PC-3 (cell line): ENCODE results near the gene LRRC55. TPM values are rescaled to one million over a fixed set of nuclear protein-coding genes. Genes with fewer than 3 reads are reported as not detected.

ENCODE experiments used
- ATAC-seq: fragments of 200-7000 bp; cut with Tn5 transposase; 2 replicates; pipeline ENCODE4 v1.9.1; 2020; ENCODE audit warnings: mild to moderate bottlenecking, moderate library complexity
- BruUV-seq: library from RNA; stranded (reverse); fragments of 400-500 nt; replicated peaks from 2 replicates; lab custom pipeline; 2021; lab: Mats Ljungman, UMichigan
- CTCF ChIA-PET: fragments of 300-600 bp; sonication (Branson Sonifier 250); formaldehyde crosslinking; loops from one replicate; lab custom pipeline; 2022; ENCODE audit warnings: antibody characterized with exemption; lab: Charles Lee
- POLR2A ChIA-PET: fragments of 300-600 bp; sonication (Branson Sonifier 250); formaldehyde crosslinking; loops from one replicate; lab custom pipeline; 2022; ENCODE audit warnings: antibody characterized with exemption; ENCODE audit not compliant: unreplicated experiment; lab: Charles Lee
- DNase-seq: peaks from one replicate; pipeline ENCODE4 v3.0.0-alpha.2; 2015
- H2AFZ ChIP-seq: fragments of 300-600 bp; sonication (generic); 2 replicates; pipeline ENCODE4 v1.6.0; 2016; ENCODE audit warnings: antibody characterized with exemption, low read length
- H3F3A ChIP-seq: fragments of 300-600 bp; sonication (generic); one replicate; pipeline ENCODE4 v1.6.0; 2017; ENCODE audit warnings: antibody characterized with exemption, low read length, control low read depth, mild to moderate bottlenecking; ENCODE audit not compliant: unreplicated experiment
- H3K27ac ChIP-seq: fragments of 300-600 bp; sonication (generic); 2 replicates; pipeline ENCODE4 v1.5.1; 2016; ENCODE audit warnings: mild to moderate bottlenecking, low read length
- H3K27me3 ChIP-seq: fragments of 300-600 bp; sonication (generic); 2 replicates; pipeline ENCODE4 v1.6.1; 2016; ENCODE audit warnings: low read length, mixed read lengths
- H3K36me3 ChIP-seq: fragments of 300-600 bp; sonication (generic); 2 replicates; pipeline ENCODE4 v1.6.1; 2016; ENCODE audit warnings: low read depth, mixed run types, low read length, mixed read lengths
- H3K4me1 ChIP-seq: fragments of 300-600 bp; sonication (generic); 2 replicates; pipeline ENCODE4 v1.5.1; 2016; ENCODE audit warnings: low read length; ENCODE audit not compliant: insufficient read depth
- H3K4me2 ChIP-seq: fragments of 300-600 bp; sonication (generic); 2 replicates; pipeline ENCODE4 v1.6.0; 2016; ENCODE audit warnings: low read length
- H3K4me3 ChIP-seq: fragments of 300-600 bp; sonication (generic); 2 replicates; pipeline ENCODE4 v1.5.1; 2016; ENCODE audit warnings: mild to moderate bottlenecking, low read length, mixed read lengths
- H3K79me2 ChIP-seq: fragments of 300-600 bp; sonication (generic); 2 replicates; pipeline ENCODE4 v1.6.1; 2017; ENCODE audit warnings: low read length, mixed read lengths
- H3K9ac ChIP-seq: fragments of 300-600 bp; sonication (generic); 2 replicates; pipeline ENCODE4 v1.6.0; 2016; ENCODE audit warnings: mild to moderate bottlenecking, low read length
- H3K9me2 ChIP-seq: fragments of 300-600 bp; sonication (generic); replicated peaks from 2 replicates; pipeline ENCODE4 v1.6.1; 2016; ENCODE audit warnings: mixed run types, low read length, mixed read lengths
- H3K9me3 ChIP-seq: fragments of 300-600 bp; sonication (generic); 2 replicates; pipeline ENCODE4 v1.6.1; 2016; ENCODE audit warnings: low read length, mixed read lengths
- H4K20me1 ChIP-seq: fragments of 300-600 bp; sonication (generic); 2 replicates; pipeline ENCODE4 v1.6.1; 2016; ENCODE audit warnings: low read length, mixed read lengths
- CTCF ChIP-seq: fragments of 300-600 bp; sonication (generic); conservative IDR thresholded peaks from 2 replicates; pipeline ENCODE4 v1.5.1; 2017; ENCODE audit warnings: antibody characterized with exemption, low read depth, mild to moderate bottlenecking, low read length
- EZH2 ChIP-seq: fragments of 300-600 bp; sonication (generic); IDR thresholded peaks from one replicate; pipeline ENCODE4 v1.6.1; 2017; ENCODE audit warnings: antibody characterized with exemption, mild to moderate bottlenecking, low read length; ENCODE audit not compliant: unreplicated experiment
- EZH2phosphoT487 ChIP-seq: fragments of 300-600 bp; sonication (generic); IDR thresholded peaks from 2 replicates; pipeline ENCODE4 v1.6.1; 2018; ENCODE audit warnings: mild to moderate bottlenecking, antibody characterized with exemption, low read length, borderline replicate concordance
- intact Hi-C: fragments of 100-400 bp; cut with micrococcal nuclease; formaldehyde crosslinking; loops from 2 replicates; pipeline ENCODE4 v1.9.0; 2023
- total RNA-seq: library from RNA; depleted of rRNA; stranded (reverse); fragments of >200 nt; gene quantifications from 2 replicates; pipeline ENCODE4 v1.2.3, GENCODE V29; 2014

LRRC55 gene
- total RNA-seq, 1 experiment from 2014 or later = not detected

- Histone ChIP-seq H4K20me1 (no peaks in the 10 kb centered on the region), H3K36me3 (no peaks in the 10 kb centered on the region), H3K4me1 (no peaks in the 10 kb centered on the region), H3K9me3 (no peaks in the 10 kb centered on the region), H3K9me2 (no peaks in the 10 kb centered on the region), H3K27ac (no peak overlapping the region), H3K4me2 (no peak overlapping the region), H3K4me3 (no peak overlapping the region), H2AFZ (no peak overlapping the region), H3K79me2 (no peaks in the 10 kb centered on the region), H3K9ac (no peak overlapping the region), H3K27me3 (peaks cover 77% of the 10 kb centered on the region), H3F3A (no peaks in the 10 kb centered on the region)
- TF ChIP-seq CTCF = no peak
- TF ChIP-seq EZH2 = no peak
- TF ChIP-seq EZH2phosphoT487 = no peak
- no TSS peak for BruUV-seq
- DNase-seq (peak; percentile 10), ATAC-seq (no peak)
- POLR2A ChIA-PET = no interaction called here
- intact Hi-C loops = no loop called here
- CTCF ChIA-PET = no interaction called here
These were observed 23.4 kb downstream of the LRRC55 start for GRCh38 chr11:57205041-57205641.

- intact Hi-C loops = no loop called here
- CTCF ChIA-PET = no interaction called here
These were observed 25.4 kb downstream of the LRRC55 start for GRCh38 chr11:57207168-57207567.

More at GRCh38 chr11:57207168-57207567, 25.4 kb downstream of the LRRC55 start:
- H3K9me2 ChIP-seq = no peaks in the 10 kb centered on the region
- peaks cover 66% of the 10 kb centered on the region for H3K27me3 ChIP-seq
- H3K4me1 ChIP-seq = no peaks in the 10 kb centered on the region
- BruUV-seq = no TSS peak
- H3K36me3 ChIP-seq = no peaks in the 10 kb centered on the region
- TF ChIP-seq CTCF (no peak), EZH2phosphoT487 (no peak), EZH2 (no peak)
- H2AFZ ChIP-seq = no peak overlapping the region
- no peaks in the 10 kb centered on the region for H3K79me2 ChIP-seq
- H3K4me3 ChIP-seq = no peak overlapping the region
- ATAC-seq = no peak
- H3F3A ChIP-seq = no peaks in the 10 kb centered on the region
- no peak for DNase-seq
- no peak overlapping the region for H3K9ac ChIP-seq
- H3K27ac ChIP-seq = no peak overlapping the region
- no peak overlapping the region for H3K4me2 ChIP-seq
- no peaks in the 10 kb centered on the region for H3K9me3 ChIP-seq
- H4K20me1 ChIP-seq = no peaks in the 10 kb centered on the region
- POLR2A ChIA-PET = no interaction called here
